H1 (cell line): ENCODE results near the gene FOSL2. TPM values are rescaled to one million over a fixed set of nuclear protein-coding genes. Genes with fewer than 3 reads are reported as not detected.

Experiments
- CTCF ChIA-PET: fragments of 300-600 bp; sonication (Branson Sonifier 250); formaldehyde crosslinking; loops from one replicate; lab custom pipeline; 2021; ENCODE audit not compliant: partially characterized antibody; lab: Charles Lee
- POLR2A ChIA-PET: fragments of 300-600 bp; sonication (Branson Sonifier 250); formaldehyde crosslinking; loops from one replicate; lab custom pipeline; 2021; ENCODE audit warnings: inconsistent platforms; ENCODE audit not compliant: partially characterized antibody; lab: Charles Lee
- DNase-seq, 2 experiments: peaks; one replicate each; pipeline versions ENCODE4 v3.0.0 to v3.0.0-alpha.2; 2010 to 2022; ENCODE audit warnings: low spot score in 2 of 2, low read depth in 1 of 2, mixed read lengths in 1 of 2
- FAIRE-seq: peaks from 2 replicates; lab custom pipeline; 2011; peaks lifted over from hg19 to GRCh38; lab: Jason Lieb, UNC
- H2AFZ ChIP-seq: 2 replicates; pipeline ENCODE4 v1.8.1; 2012; ENCODE audit warnings: low read length, inconsistent platforms
- H2AK5ac ChIP-seq: 2 replicates; pipeline ENCODE4 v1.6.1; 2013; ENCODE audit warnings: low read depth, low read length
- H2BK120ac ChIP-seq: replicated peaks from 2 replicates; pipeline ENCODE3; 2013; ENCODE audit warnings: low read depth, low read length, inconsistent platforms
- H2BK12ac ChIP-seq: 2 replicates; pipeline ENCODE4 v1.6.1; 2013; ENCODE audit warnings: low read depth, low read length
- H2BK15ac ChIP-seq: 2 replicates; pipeline ENCODE4 v1.6.1; 2013; ENCODE audit warnings: low read length
- H2BK20ac ChIP-seq: 2 replicates; pipeline ENCODE4 v1.6.1; 2013; ENCODE audit warnings: low read length
- H2BK5ac ChIP-seq: 2 replicates; pipeline ENCODE4 v1.6.1; 2013; ENCODE audit warnings: low read depth, low read length
- H3K14ac ChIP-seq: 2 replicates; pipeline ENCODE4 v1.6.1; 2013; ENCODE audit warnings: inconsistent platforms; ENCODE audit not compliant: insufficient read length
- H3K18ac ChIP-seq: 2 replicates; pipeline ENCODE4 v1.6.1; 2013; ENCODE audit warnings: low read length; ENCODE audit errors: extremely low read depth
- H3K23ac ChIP-seq: 2 replicates; pipeline ENCODE4 v1.6.1; 2013; ENCODE audit warnings: inconsistent platforms; ENCODE audit not compliant: insufficient read length
- H3K23me2 ChIP-seq: 2 replicates; pipeline ENCODE4 v1.6.1; 2013; ENCODE audit warnings: low read depth, low read length
- H3K27ac ChIP-seq: 2 replicates; pipeline ENCODE4 v1.6.1; 2011; ENCODE audit warnings: low read depth, low read length, inconsistent platforms
- H3K27me3 ChIP-seq, 4 experiments: replicated peaks in 1 of 4; 1 replicate in 1 of 4; 2 replicates in 3 of 4; pipeline versions ENCODE4 v1.6.1 to v1.8.1; 2011 to 2013; ENCODE audit warnings: low read length in 3 of 4, mild to moderate bottlenecking in 3 of 4, inconsistent platforms in 2 of 4, mixed read lengths in 2 of 4, moderate library complexity in 1 of 4; ENCODE audit not compliant: control insufficient read depth in 3 of 4, insufficient read depth in 3 of 4; ENCODE audit errors: extremely low read depth in 1 of 4
- H3K36me3 ChIP-seq, 4 experiments: 2 replicates each; pipeline versions ENCODE4 v1.6.1 to v1.8.1; 2011 to 2013; ENCODE audit warnings: mild to moderate bottlenecking in 4 of 4, low read length in 3 of 4, moderate library complexity in 2 of 4, control low read depth in 1 of 4, inconsistent platforms in 1 of 4; ENCODE audit not compliant: insufficient read depth in 4 of 4, control insufficient read depth in 2 of 4
- H3K4ac ChIP-seq: replicated peaks from 2 replicates; pipeline ENCODE3; 2013; ENCODE audit warnings: low read length, low read depth, mixed read lengths, inconsistent platforms; ENCODE audit not compliant: insufficient read length
- H3K4me1 ChIP-seq, 4 experiments: replicated peaks in 1 of 4; 1 replicate in 1 of 4; 2 replicates in 3 of 4; pipeline versions ENCODE4 v1.6.1 to v1.8.1; 2011 to 2013; ENCODE audit warnings: low read length in 3 of 4, inconsistent platforms in 2 of 4, mixed read lengths in 1 of 4; ENCODE audit not compliant: insufficient read depth in 4 of 4, control insufficient read depth in 3 of 4
- H3K4me2 ChIP-seq, 2 experiments: 2 replicates each; pipeline versions ENCODE4 v1.6.1 to v1.8.1; 2011 to 2013; ENCODE audit warnings: low read depth in 2 of 2, low read length in 2 of 2, control low read depth in 1 of 2, inconsistent platforms in 1 of 2, mild to moderate bottlenecking in 1 of 2; ENCODE audit not compliant: insufficient read depth in 1 of 2
- H3K4me3 ChIP-seq, 4 experiments: fragments of 200-600, 300-600 bp in 1 of 4; sonication (generic), shearing (Covaris generic), sonication (Bioruptor Twin) in 1 of 4; 2 replicates each; pipeline versions ENCODE4 v1.5.1 to v1.8.1; 2011 to 2016; ENCODE audit warnings: low read length in 4 of 4, low read depth in 3 of 4, control low read depth in 2 of 4, inconsistent platforms in 2 of 4, mild to moderate bottlenecking in 2 of 4, mixed read lengths in 1 of 4, moderate library complexity in 1 of 4; ENCODE audit not compliant: insufficient read depth in 2 of 4; ENCODE audit errors: extremely low read depth in 1 of 4
- H3K56ac ChIP-seq: replicated peaks from 2 replicates; pipeline ENCODE3; 2013; ENCODE audit warnings: low read depth, mild to moderate bottlenecking, mixed read lengths, low read length, inconsistent platforms; ENCODE audit not compliant: insufficient read length
- H3K79me1 ChIP-seq: 2 replicates; pipeline ENCODE4 v1.6.1; 2013; ENCODE audit warnings: low read depth, low read length, control low read depth
- H3K79me2 ChIP-seq, 2 experiments: 2 replicates each; pipeline versions ENCODE4 v1.6.1 to v1.8.1; 2012 to 2013; ENCODE audit warnings: low read length in 2 of 2, mild to moderate bottlenecking in 2 of 2, inconsistent platforms in 1 of 2; ENCODE audit not compliant: insufficient read depth in 2 of 2, control insufficient read depth in 1 of 2
- H3K9ac ChIP-seq, 4 experiments: replicated peaks in 1 of 4; 1 replicate in 1 of 4; 2 replicates in 3 of 4; pipeline versions ENCODE4 v1.6.1 to v1.8.1; 2011 to 2013; ENCODE audit warnings: low read depth in 3 of 4, low read length in 3 of 4, control low read depth in 2 of 4, mild to moderate bottlenecking in 2 of 4, moderate library complexity in 2 of 4, inconsistent platforms in 1 of 4; ENCODE audit errors: extremely low read depth in 1 of 4
- H3K9me3 ChIP-seq, 2 experiments: 2 replicates each; pipeline versions ENCODE4 v1.6.1 to v1.8.1; 2012 to 2013; ENCODE audit warnings: mild to moderate bottlenecking in 2 of 2, moderate library complexity in 2 of 2, control low read depth in 1 of 2, inconsistent platforms in 1 of 2, low read depth in 1 of 2, low read length in 1 of 2, mixed read lengths in 1 of 2; ENCODE audit not compliant: insufficient read depth in 2 of 2
- H4K20me1 ChIP-seq, 2 experiments: replicated peaks in 1 of 2; 2 replicates each; pipeline versions ENCODE3 to v1.8.1; 2011 to 2013; ENCODE audit warnings: inconsistent platforms in 2 of 2, low read length in 2 of 2, mild to moderate bottlenecking in 1 of 2; ENCODE audit not compliant: insufficient read depth in 2 of 2, control insufficient read depth in 1 of 2
- H4K5ac ChIP-seq: 2 replicates; pipeline ENCODE4 v1.6.1; 2013; ENCODE audit warnings: low read length, low read depth, mixed read lengths, inconsistent platforms; ENCODE audit not compliant: insufficient read length
- H4K8ac ChIP-seq: 2 replicates; pipeline ENCODE4 v1.8.0; 2013; ENCODE audit warnings: mild to moderate bottlenecking, moderate library complexity, low read length, inconsistent platforms; ENCODE audit not compliant: insufficient read depth; ENCODE audit errors: extremely low read depth
- H4K91ac ChIP-seq: replicated peaks from 2 replicates; pipeline ENCODE3; 2013; ENCODE audit warnings: low read length, mixed read lengths, inconsistent platforms; ENCODE audit not compliant: insufficient read length
- EZH2 ChIP-seq: fragments of 200-600 bp; sonication (generic); IDR thresholded peaks from 2 replicates; pipeline ENCODE4 v1.7.1; 2012; ENCODE audit warnings: low read depth, mild to moderate bottlenecking, moderate library complexity, low read length, inconsistent platforms; ENCODE audit not compliant: severe bottlenecking
- TEAD4 ChIP-seq: IDR thresholded peaks from 2 replicates; pipeline ENCODE4 v1.6.1; 2012; ENCODE audit warnings: low read depth, low read length, inconsistent platforms, mixed read lengths
- WGBS, 2 experiments: shearing (Covaris generic) in 1 of 2; methylation state at CpG; one replicate each; pipeline versions ENCODE4 v1.1.6 to v1.1.7; 2013 to 2015; ENCODE audit warnings: low lambda C conversion rate in 2 of 2, mixed read lengths in 2 of 2, inconsistent platforms in 1 of 2, low coverage in 1 of 2, missing lambda C conversion rate in 1 of 2; ENCODE audit not compliant: insufficient replicate concordance in 2 of 2, insufficient coverage in 1 of 2, insufficient read length in 1 of 2; ENCODE audit errors: extremely low coverage in 1 of 2, missing lambda C conversion rate in 1 of 2; 5-methylcytosine and 5-hydroxymethylcytosine counted together
- polyA plus RNA-seq, 7 experiments: library from polyadenylated mRNA; depleted of rRNA in 3 of 7; stranded (reverse) in 5 of 7; unstranded in 2 of 7; fragments of >200 nt in 5 of 7; fragments of 200-250 nt in 2 of 7; gene quantifications; 1 replicate in 5 of 7; 2 replicates in 1 of 7; 4 replicates in 1 of 7; pipeline versions ENCODE4 v1.2.1 to v1.2.3, GENCODE V29; 2011 to 2013; ENCODE audit warnings: missing spikeins in 2 of 7, mixed read lengths in 2 of 7
- total RNA-seq: library from RNA; stranded (reverse); fragmentation: NEBNext Ultra II Directional; extraction: Animal tissue kit (Norgen Biotek cat#: 25700); gene quantifications from 2 replicates; pipeline ENCODE4 v1.2.1, GENCODE V29; 2021

FOSL2 gene
- total and polyA plus RNA-seq, 2 of the 8 experiments (the other 6 are each of a cell fraction or from before 2014, with no cell fraction given): 1.5 to 4.5 TPM

DNA sequence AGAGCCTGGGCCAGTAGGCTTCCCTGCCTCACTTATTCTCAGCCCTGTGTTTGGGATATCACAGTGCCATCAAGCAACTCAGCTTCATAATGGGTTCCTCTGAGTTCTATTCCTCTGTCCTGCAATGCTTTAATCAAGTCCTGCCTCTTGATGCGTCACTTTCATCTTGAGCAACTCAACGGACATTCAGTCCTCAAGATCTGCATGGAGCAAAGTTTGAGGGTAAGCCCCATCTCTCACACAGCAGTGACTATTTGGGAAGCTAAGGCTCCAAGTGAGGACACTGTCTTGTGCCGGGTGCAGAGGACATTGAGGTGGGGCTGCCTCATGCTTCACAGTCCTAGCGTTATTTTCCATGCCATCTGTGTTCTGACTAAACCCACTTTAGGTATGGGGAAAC is 52.3 kb downstream of the FOSL2 start:
- Histone ChIP-seq H3K4me2 (no peak overlapping the region), H2BK120ac (no peak overlapping the region), H2BK12ac (no peak overlapping the region), H3K56ac (no peak overlapping the region), H3K23me2 (no peaks in the 10 kb centered on the region; the same call in 1 of the 2 replicates), H2BK15ac (no peak overlapping the region), H4K8ac (no peak overlapping the region), H3K27me3 (no peaks in the 10 kb centered on the region), H2BK5ac (no peak overlapping the region), H4K91ac (no peak overlapping the region), H3K18ac (no peak overlapping the region), H4K5ac (no peak overlapping the region), H3K23ac (no peak overlapping the region), H2AK5ac (no peak overlapping the region), H3K4ac (no peak overlapping the region), H3K14ac (no peak overlapping the region), H2AFZ (no peak overlapping the region), H3K9ac (no peak overlapping the region), H3K9me3 (0 out of 4 replicates have a peak, but pooled peaks cover 0 to 3% of the 10 kb centered on the region in 2 experiments), H3K27ac (no peak overlapping the region), H3K4me1 (no peaks in the 10 kb centered on the region; a peak in 1 of 7 replicates), H2BK20ac (no peak overlapping the region), H4K20me1 (peaks cover 0 to 1% of the 10 kb centered on the region in 2 experiments), H3K4me3 (no peak overlapping the region), H3K79me2 (no peaks in the 10 kb centered on the region), H3K79me1 (no peaks in the 10 kb centered on the region), H3K36me3 (no peaks in the 10 kb centered on the region)
- WGBS, 2 experiments: 92% methylated on average over 4 of the region's 4 CpGs; no CpG with 5 or more reads in 1 of the 2 experiments
- TF ChIP-seq TEAD4: no peak
- no peak for TF ChIP-seq EZH2
- DNase-seq (no peak), FAIRE-seq (no peak)
- POLR2A ChIA-PET: no interaction called here
- CTCF ChIA-PET: interaction anchor here (1.2 to 1.4 kb wide), 2 partner anchors 9 to 36 kb away, joined by 3 read pairs; no protein-coding TSS in a partner anchor
